ENCODE measurements around the gene ZNF407. TPM values are rescaled to one million over a fixed set of nuclear protein-coding genes. Genes with fewer than 3 reads are reported as not detected.

The ZNF407 gene
- total and polyA plus RNA-seq, 9 donors, result 5.3 to 22.3 (median 18.7) TPM

GRCh38 chr18:74597034-74597661 is 522 bp upstream of the ZNF407 start:
- 0 to 1% (median 0%) methylated on average over 41 of the region's 41 CpGs for WGBS, 3 donors
- intact Hi-C loops (cut with DNase I), result no loop called here

GRCh38 chr18:74598350-74599001 is 806 bp downstream of the ZNF407 start:
- DNase-seq, result peak in 4 of 5 donors; percentile 28 to 72 (median 44)
- 0 to 1% (median 0%) methylated on average over 43 to 44 of the region's 44 CpGs for WGBS, 3 donors
- Histone ChIP-seq H3K9me3 (no peaks in the 10 kb centered on the region), H3K4me1 (ENCODE audit: insufficient read depth) (peaks cover 6% of the 10 kb centered on the region), H3K36me3 (no peaks in the 10 kb centered on the region), H3K27me3 (no peaks in the 10 kb centered on the region), H3K4me3 (peak overlapping the region; percentile 94), H3K27ac (peak overlapping the region; percentile 92 to 98)
- intact Hi-C loops (cut with DNase I), result no loop called here
- no peak for TF ChIP-seq POLR2A (IDR thresholded peaks at IDR 0.05)
- peak in 1 of 3 donors; percentile 7 for TF ChIP-seq CTCF (IDR thresholded peaks at IDR 0.05)

More at GRCh38 chr18:74597034-74597661, 522 bp upstream of the ZNF407 start:
- DNase-seq, result peak; percentile 64 to 81 (median 73)
- Histone ChIP-seq H3K27ac (peak overlapping the region; percentile 92 to 98), H3K9me3 (no peaks in the 10 kb centered on the region), H3K36me3 (no peaks in the 10 kb centered on the region), H3K4me3 (peak overlapping the region; percentile 94), H3K27me3 (no peaks in the 10 kb centered on the region), H3K4me1 (ENCODE audit: insufficient read depth) (peaks cover 6% of the 10 kb centered on the region)
- TF ChIP-seq POLR2A (IDR thresholded peaks at IDR 0.05) (no peak), CTCF (IDR thresholded peaks at IDR 0.05) (no peak), EP300 (IDR thresholded peaks at IDR 0.05) (no peak)

- no peak overlapping the region for H3K27ac ChIP-seq
- intact Hi-C loops (cut with DNase I), result no loop called here
- TF ChIP-seq EP300 (IDR thresholded peaks at IDR 0.05) (no peak), POLR2A (IDR thresholded peaks at IDR 0.05) (no peak), CTCF (IDR thresholded peaks at IDR 0.05) (no peak)
Observed at GRCh38 chr18:74604361-74604760, 6.7 kb downstream of the ZNF407 start.

GRCh38 chr18:74604774-74605173 is 7.1 kb downstream of the ZNF407 start:
- intact Hi-C loops (cut with DNase I), result no loop called here
- Histone ChIP-seq H3K9me3 (no peaks in the 10 kb centered on the region), H3K4me1 (ENCODE audit: insufficient read depth) (peaks cover 2% of the 10 kb centered on the region), H3K27me3 (no peaks in the 10 kb centered on the region), H3K4me3 (no peak overlapping the region), H3K27ac (no peak overlapping the region), H3K36me3 (no peaks in the 10 kb centered on the region)
- 48 to 64% (median 50%) methylated on average over 4 of the region's 4 CpGs for WGBS, 3 donors
- TF ChIP-seq CTCF (IDR thresholded peaks at IDR 0.05) (no peak), EP300 (IDR thresholded peaks at IDR 0.05) (no peak), POLR2A (IDR thresholded peaks at IDR 0.05) (no peak)
- DNase-seq, result no peak

More at GRCh38 chr18:74604361-74604760, 6.7 kb downstream of the ZNF407 start:
- Histone ChIP-seq H3K4me1 (ENCODE audit: insufficient read depth) (peaks cover 2% of the 10 kb centered on the region), H3K36me3 (no peaks in the 10 kb centered on the region), H3K4me3 (no peak overlapping the region), H3K9me3 (no peaks in the 10 kb centered on the region), H3K27me3 (no peaks in the 10 kb centered on the region)
- DNase-seq, result no peak
